Natural killer cell (primary cell): ENCODE data around the gene ATAD1. TPM values are rescaled to one million over a fixed set of nuclear protein-coding genes. Genes with fewer than 3 reads are reported as not detected.
A peak's percentile ranks its signal among the peaks of the same experiment; 100 is the strongest.

Experiments used
- ATAC-seq, 3 donors: fragments of 150-1000 bp in 2 of 3; fragments of 200-7000 bp in 1 of 3; cut with Tn5 transposase; 1 replicate in 1 of 3; 2 replicates in 2 of 3; pipeline ENCODE4 v1.10.0; 2021; ENCODE audit warnings: mild to moderate bottlenecking in 2 of 3, moderate library complexity in 2 of 3
- DNase-seq, 2 donors: peaks; one replicate each; pipeline versions ENCODE4 v3.0.0 to v3.0.0-alpha.2; 2013 to 2021; ENCODE audit warnings: mixed read lengths in 1 of 2
- H3K27ac ChIP-seq: one replicate; pipeline ENCODE4 v1.5.1; 2013; ENCODE audit warnings: mild to moderate bottlenecking, low read length
- H3K27me3 ChIP-seq: one replicate; pipeline ENCODE4 v1.6.1; 2013; ENCODE audit warnings: low read length; ENCODE audit not compliant: control insufficient read depth, insufficient read depth
- H3K36me3 ChIP-seq: one replicate; pipeline ENCODE4 v1.6.1; 2013; ENCODE audit warnings: low read length; ENCODE audit not compliant: control insufficient read depth, insufficient read depth
- H3K4me1 ChIP-seq: one replicate; pipeline ENCODE4 v1.6.1; 2013; ENCODE audit warnings: low read length; ENCODE audit not compliant: control insufficient read depth, insufficient read depth
- H3K4me3 ChIP-seq: one replicate; pipeline ENCODE4 v1.5.1; 2013; ENCODE audit warnings: low read length
- H3K9me3 ChIP-seq: one replicate; pipeline ENCODE4 v1.6.1; 2013; ENCODE audit warnings: low read length; ENCODE audit not compliant: control insufficient read depth, insufficient read depth
- H3K27ac Mint-ChIP-seq, 2 donors: one replicate each; pipeline ENCODE4 v1.8.0; 2022; ENCODE audit warnings: mild to moderate bottlenecking in 2 of 2, mixed read lengths in 2 of 2, moderate library complexity in 1 of 2
- H3K27me3 Mint-ChIP-seq, 2 donors: one replicate each; pipeline ENCODE4 v1.8.0; 2022; ENCODE audit warnings: low read depth in 2 of 2, mixed read lengths in 2 of 2
- H3K36me3 Mint-ChIP-seq: one replicate; pipeline ENCODE4 v1.8.0; 2022; ENCODE audit warnings: mixed read lengths
- H3K4me1 Mint-ChIP-seq, 2 donors: one replicate each; pipeline ENCODE4 v1.8.0; 2022; ENCODE audit warnings: mixed read lengths in 2 of 2
- H3K4me3 Mint-ChIP-seq: one replicate; pipeline ENCODE4 v1.8.0; 2022; ENCODE audit warnings: mild to moderate bottlenecking, moderate library complexity, mixed read lengths
- H3K9me3 Mint-ChIP-seq, 2 donors: one replicate each; pipeline ENCODE4 v1.8.0; 2022; ENCODE audit warnings: mixed read lengths in 2 of 2
- CTCF ChIP-seq: fragments of 200-600 bp; IDR thresholded peaks from one replicate; pipeline ENCODE4 v1.8.0; 2022; ENCODE audit warnings: antibody characterized with exemption
- WGBS: methylation state at CpG from one replicate; pipeline ENCODE4 v1.1.7; 2013; ENCODE audit warnings: missing lambda C conversion rate; ENCODE audit not compliant: insufficient coverage; 5-methylcytosine and 5-hydroxymethylcytosine counted together
- intact Hi-C: fragments of 100-400 bp; cut with micrococcal nuclease; formaldehyde crosslinking; loops from one replicate; pipeline ENCODE4 v1.14.2; 2022
- total RNA-seq, 4 donors: library from RNA; stranded (reverse); fragments of 120-200 nt in 1 of 4; gene quantifications; one replicate each; pipeline versions ENCODE4 v1.2.3 to v1.2.4, GENCODE V29; 2013 to 2022

Gene ATAD1
- total RNA-seq, 3 donors from 2014 or later (not counting 1 experiment from before 2014, with no cell fraction given): 37.5 to 55.2 (median 43.0) TPM

DNA sequence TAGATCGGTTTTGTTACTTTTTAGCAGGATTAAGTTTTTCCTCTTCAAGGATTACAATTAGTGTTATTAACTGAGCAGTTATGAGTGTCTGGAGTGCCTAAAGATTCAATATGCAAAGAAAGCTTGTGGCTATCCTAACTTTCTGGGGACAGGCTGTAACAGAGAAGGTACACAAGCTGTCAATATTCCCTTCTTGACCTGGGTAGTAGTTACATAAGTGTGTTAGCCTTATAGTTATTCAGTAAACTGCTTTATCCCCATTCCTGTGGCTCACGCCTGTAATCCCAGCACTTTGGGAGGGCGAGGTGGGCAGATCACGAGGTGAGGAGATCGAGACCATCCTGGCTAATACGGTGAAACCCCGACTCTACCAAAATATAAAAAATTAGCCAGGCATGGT, 31.6 kb downstream of the ATAD1 start:
- H3K36me3 ChIP-seq: peaks cover 46% of the 10 kb centered on the region
- H3K4me3 Mint-ChIP-seq: no peak overlapping the region
- H3K4me3 ChIP-seq: no peak overlapping the region
- H3K27ac Mint-ChIP-seq: no peak overlapping the region
- intact Hi-C loops: no loop called here
- no peak for ATAC-seq
- no peak overlapping the region for H3K27ac ChIP-seq
- H3K4me1 ChIP-seq: no peaks in the 10 kb centered on the region
- peaks cover 4 to 9% of the 10 kb centered on the region in 2 donors for H3K4me1 Mint-ChIP-seq
- WGBS: 98% methylated on average over 6 of the region's 7 CpGs
- no peak for DNase-seq
- TF ChIP-seq CTCF: no peak
- no peaks in the 10 kb centered on the region for H3K9me3 ChIP-seq
- H3K27me3 Mint-ChIP-seq: no peaks in the 10 kb centered on the region
- H3K36me3 Mint-ChIP-seq: no peaks in the 10 kb centered on the region
- H3K9me3 Mint-ChIP-seq: no peaks in the 10 kb centered on the region
- no peaks in the 10 kb centered on the region for H3K27me3 ChIP-seq

DNA sequence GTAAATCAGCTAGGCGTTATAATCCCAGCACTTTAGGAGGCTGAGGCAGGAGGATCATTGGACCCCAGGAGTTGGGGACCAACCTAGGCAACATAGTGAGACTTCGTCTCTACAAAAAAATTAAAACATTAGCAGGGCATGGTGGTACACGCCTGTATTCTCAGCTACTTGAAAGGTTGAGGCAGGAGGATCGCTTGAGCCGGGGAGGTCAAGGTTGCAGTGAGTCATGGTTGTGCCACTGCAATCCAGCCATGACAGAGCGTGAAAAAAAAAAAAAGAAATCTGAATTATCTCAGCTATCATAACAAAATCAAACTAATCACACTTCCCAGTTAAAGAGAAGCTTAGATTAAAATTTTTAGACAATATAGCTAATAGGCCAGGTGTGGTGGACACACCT, 35.3 kb downstream of the ATAD1 start:
- Mint-ChIP-seq H3K27ac (no peak overlapping the region), H3K4me1 (peaks cover 4 to 5% of the 10 kb centered on the region in 2 donors), H3K4me3 (no peak overlapping the region), H3K27me3 (no peaks in the 10 kb centered on the region), H3K36me3 (no peaks in the 10 kb centered on the region), H3K9me3 (no peaks in the 10 kb centered on the region)
- Histone ChIP-seq H3K4me1 (no peaks in the 10 kb centered on the region), H3K27ac (no peak overlapping the region), H3K36me3 (peaks cover 38% of the 10 kb centered on the region), H3K9me3 (no peaks in the 10 kb centered on the region), H3K27me3 (no peaks in the 10 kb centered on the region), H3K4me3 (no peak overlapping the region)
- intact Hi-C loops: no loop called here
- no peak for ATAC-seq
- no peak for DNase-seq
- no peak for TF ChIP-seq CTCF
- 96% methylated on average over 5 of the region's 6 CpGs for WGBS

DNA sequence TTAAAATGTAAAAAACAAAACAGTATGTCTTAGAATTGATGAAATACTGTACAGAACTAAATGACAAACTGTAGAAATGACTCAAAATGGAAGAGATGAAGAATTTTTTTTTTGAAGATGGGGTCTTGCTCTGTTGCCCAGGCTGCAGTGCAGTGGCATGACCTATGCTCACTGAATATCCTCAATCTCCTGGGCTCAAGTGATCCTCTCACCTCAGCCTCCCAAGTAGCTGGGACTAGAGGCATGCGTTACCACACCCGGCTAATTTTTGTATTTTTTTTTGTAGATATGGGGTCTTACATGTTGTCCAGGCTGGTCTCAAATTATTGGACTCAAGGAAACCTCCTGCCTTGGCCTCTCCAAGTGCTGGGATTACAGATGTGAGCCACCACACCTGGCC, 36.5 kb downstream of the ATAD1 start:
- no peak for DNase-seq
- Mint-ChIP-seq H3K4me1 (peaks cover 4 to 5% of the 10 kb centered on the region in 2 donors), H3K4me3 (no peak overlapping the region), H3K27me3 (no peaks in the 10 kb centered on the region), H3K36me3 (no peaks in the 10 kb centered on the region), H3K27ac (no peak overlapping the region), H3K9me3 (no peaks in the 10 kb centered on the region)
- H3K27ac ChIP-seq: no peak overlapping the region
- H3K4me3 ChIP-seq: no peak overlapping the region
- no peaks in the 10 kb centered on the region for H3K9me3 ChIP-seq
- no peaks in the 10 kb centered on the region for H3K4me1 ChIP-seq
- intact Hi-C loops: no loop called here
- no peaks in the 10 kb centered on the region for H3K27me3 ChIP-seq
- no peak for ATAC-seq
- no peak for TF ChIP-seq CTCF
- 100% methylated on average over 2 of the region's 2 CpGs for WGBS
- peaks cover 36% of the 10 kb centered on the region for H3K36me3 ChIP-seq

- Histone ChIP-seq H3K27me3 (no peaks in the 10 kb centered on the region), H3K27ac (no peak overlapping the region), H3K9me3 (no peaks in the 10 kb centered on the region), H3K36me3 (peaks cover 35% of the 10 kb centered on the region), H3K4me1 (no peaks in the 10 kb centered on the region), H3K4me3 (no peak overlapping the region)
- intact Hi-C loops: loop anchor here (10.0 kb wide), 1 partner anchor 122 kb away; the partner anchor contains the start of gene PAPSS2
- no peaks in the 10 kb centered on the region for H3K27me3 Mint-ChIP-seq
- peaks cover 0 to 5% of the 10 kb centered on the region in 2 donors for H3K4me1 Mint-ChIP-seq
- H3K9me3 Mint-ChIP-seq: no peaks in the 10 kb centered on the region
- no peaks in the 10 kb centered on the region for H3K36me3 Mint-ChIP-seq
- H3K27ac Mint-ChIP-seq: peak overlapping the region in 1 of 2 donors; percentile 12
- TF ChIP-seq CTCF: no peak
- 99% methylated on average over 6 of the region's 6 CpGs for WGBS
- H3K4me3 Mint-ChIP-seq: no peak overlapping the region
- ATAC-seq (no peak), DNase-seq (no peak)
Observed at GRCh38 chr10:87776328-87776727, 41.7 kb downstream of the ATAD1 start.
